Loucy (cell line): ENCODE data around the gene SPATA24.

Experiments used
- CTCF ChIP-seq: fragments of 200-600 bp; sonication (generic); conservative IDR thresholded peaks from 2 replicates; pipeline ENCODE4 v1.5.1; 2014; ENCODE audit warnings: mild to moderate bottlenecking, antibody characterized with exemption, low read length
- EZH2phosphoT487 ChIP-seq: fragments of 200-600 bp; IDR thresholded peaks from 2 replicates; pipeline ENCODE4 v1.6.1; 2018; ENCODE audit warnings: antibody characterized with exemption, mild to moderate bottlenecking, moderate library complexity, borderline replicate concordance

GRCh38 chr5:139368613-139369012, 35.3 kb downstream of the SPATA24 start:
- TF ChIP-seq EZH2phosphoT487 (no peak), CTCF (peak; percentile 52)
